Measurements from ENCODE around the gene CORO6.

Gene CORO6

DNA sequence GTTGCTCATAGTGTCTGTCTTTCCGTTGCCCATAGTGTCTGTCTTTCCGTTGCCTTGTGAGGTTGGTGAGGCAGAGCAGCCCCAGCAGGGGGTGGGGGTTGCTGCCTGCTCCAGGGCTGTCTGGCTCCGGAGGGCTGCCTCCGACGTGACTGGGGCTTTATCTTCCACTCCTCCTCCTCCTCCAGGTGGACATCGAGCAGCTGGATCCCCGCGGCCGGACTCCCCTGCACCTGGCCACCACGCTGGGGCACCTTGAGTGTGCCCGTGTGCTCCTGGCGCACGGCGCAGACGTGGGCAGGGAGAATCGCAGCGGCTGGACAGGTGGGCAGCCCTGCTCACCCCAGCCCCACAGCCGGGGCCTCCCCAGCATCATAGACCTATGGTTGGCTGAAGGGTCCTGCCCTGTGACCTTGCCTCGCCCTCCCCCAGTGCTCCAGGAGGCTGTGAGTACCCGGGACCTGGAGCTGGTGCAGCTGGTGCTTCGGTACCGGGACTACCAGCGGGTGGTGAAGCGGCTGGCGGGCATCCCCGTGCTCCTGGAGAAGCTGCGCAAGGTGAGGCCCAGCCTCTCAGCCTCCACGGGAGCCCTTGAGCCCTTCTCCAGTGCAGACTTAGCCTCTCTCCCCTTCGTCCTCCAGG is 15.0 kb downstream of the CORO6 start:
- H3K36me3 ChIP-seq (ENCODE audit: insufficient read depth, low read length) = no peaks in the 10 kb centered on the region; the same call in 1 of the 2 replicates

DNA sequence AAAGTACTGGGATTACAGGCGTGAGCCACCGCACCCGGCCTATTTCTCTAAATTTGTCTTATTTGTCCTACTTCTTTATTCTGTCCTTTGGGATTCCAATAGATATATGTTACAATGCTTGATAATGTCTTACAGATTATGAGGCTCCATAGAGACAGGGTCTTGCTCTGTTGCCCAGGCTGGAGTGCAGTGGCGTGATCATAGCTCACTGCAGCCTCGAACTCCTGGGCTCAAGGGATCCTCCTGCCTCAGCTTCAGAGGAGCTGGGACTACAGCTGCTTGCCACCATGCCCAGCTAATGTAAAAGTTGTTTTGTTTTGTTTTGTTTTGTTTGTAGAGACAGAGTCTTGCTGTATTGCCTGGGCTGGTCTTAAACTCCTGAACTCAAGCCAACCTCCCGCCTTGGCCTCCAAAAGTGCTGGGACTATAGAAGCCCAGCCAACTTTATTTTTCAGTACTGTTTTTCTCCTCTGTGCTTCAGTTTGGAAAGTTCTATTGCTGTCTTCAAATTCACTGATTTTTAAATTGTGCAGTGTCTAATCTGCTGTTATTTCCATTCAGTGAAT is 19.5 kb downstream of the CORO6 start:
- no peaks in the 10 kb centered on the region for H3K9me3 ChIP-seq (ENCODE audit: low read depth, low read length)
- TF ChIP-seq EZH2 (IDR thresholded peaks at IDR 0.05) (no peak), FOXP2 (optimal IDR thresholded peaks at IDR 0.05; ENCODE audit: control extremely low read depth, extremely low read length, insufficient read depth) (no peak), POLR2AphosphoS5 (IDR thresholded peaks at IDR 0.05; ENCODE audit: borderline replicate concordance, low read depth, low read length) (no peak)
- H3K4me3 ChIP-seq = no peak overlapping the region
- H3K36me3 ChIP-seq (ENCODE audit: insufficient read depth, low read length) = no peaks in the 10 kb centered on the region
- H3K27ac ChIP-seq = no peak overlapping the region
- no peak overlapping the region for H3K9ac ChIP-seq (ENCODE audit: insufficient read length)
- no peak for DNase-seq (ENCODE audit: low read depth, low spot score)

More for the DNA sequence above, 15.0 kb downstream of the CORO6 start:
- no peak for TF ChIP-seq EZH2 (IDR thresholded peaks at IDR 0.05)
- Histone ChIP-seq H3K9me3 (ENCODE audit: low read depth, low read length) (no peaks in the 10 kb centered on the region), H3K9ac (ENCODE audit: insufficient read length) (no peak overlapping the region), H3K4me3 (no peak overlapping the region), H3K27ac (no peak overlapping the region)
- no peak for DNase-seq (ENCODE audit: low read depth, low spot score)

DNA sequence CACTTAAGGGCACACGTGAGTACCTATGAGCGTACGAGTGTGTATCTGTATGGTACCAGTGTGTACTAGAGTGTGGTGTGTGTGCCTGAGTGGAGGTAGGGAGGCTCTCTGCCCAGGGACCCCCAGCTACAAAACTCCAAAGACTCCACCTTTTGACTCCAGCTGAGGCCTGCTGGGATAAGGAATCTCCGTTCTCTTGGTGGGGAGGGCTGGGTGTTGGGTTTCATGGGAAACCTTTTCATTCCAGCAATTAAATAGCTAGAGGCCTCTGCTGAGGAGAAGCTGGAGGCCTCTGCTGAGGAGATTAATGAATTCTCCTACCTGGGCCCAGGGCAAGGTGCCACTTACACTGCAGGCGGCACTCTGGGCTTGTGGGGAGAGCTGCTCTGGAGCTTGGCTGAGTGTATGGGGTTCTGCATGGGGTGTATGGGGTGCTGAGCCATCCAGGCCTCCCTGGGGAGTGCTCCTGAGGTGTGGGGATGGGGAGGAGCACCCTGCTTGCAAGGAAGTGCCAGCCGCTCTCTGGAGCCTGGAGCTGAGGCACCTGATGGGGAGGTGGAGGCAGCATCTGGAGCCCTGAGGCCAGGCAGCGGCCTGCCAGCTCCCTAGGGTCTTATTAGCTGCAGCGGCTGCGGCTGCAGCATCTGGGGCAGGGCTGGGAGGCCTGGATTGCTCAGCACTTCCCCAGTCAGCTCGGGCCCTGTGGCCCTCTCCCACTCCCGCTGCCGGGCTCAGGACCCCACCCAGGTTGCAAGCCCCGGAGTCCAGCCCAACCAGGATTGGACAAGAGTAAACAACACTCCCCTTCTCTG is 25.1 kb downstream of the CORO6 start:
- DNase-seq (ENCODE audit: low read depth, low spot score) = no peak

DNA sequence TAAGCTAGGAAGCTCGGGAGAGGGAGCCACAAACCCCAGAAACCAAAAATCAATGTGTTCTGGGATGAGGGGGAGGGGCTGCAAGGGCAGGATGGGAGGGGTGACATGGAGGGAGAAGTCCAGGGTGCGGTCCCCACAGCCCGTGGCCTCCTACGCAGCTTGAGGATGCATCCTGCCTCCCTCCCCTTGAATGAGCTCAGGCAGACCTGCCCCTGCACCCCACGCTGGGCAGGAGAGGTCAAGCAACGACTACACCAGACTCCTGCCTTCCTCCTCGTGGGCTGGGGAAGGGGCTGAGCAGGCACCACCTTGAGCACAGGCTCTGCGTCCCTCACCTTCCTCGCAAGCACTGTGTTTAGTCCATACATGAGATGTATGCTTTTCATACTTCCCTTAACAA is 25.9 kb downstream of the CORO6 start:
- Histone ChIP-seq H3K9ac (ENCODE audit: insufficient read length) (no peak overlapping the region), H3K36me3 (ENCODE audit: insufficient read depth, low read length) (no peaks in the 10 kb centered on the region), H3K9me3 (ENCODE audit: low read depth, low read length) (no peaks in the 10 kb centered on the region), H3K27ac (0 out of 2 replicates have a peak overlapping the region, but pooled peaks have one; percentile 54), H3K4me3 (no peak overlapping the region)
- TF ChIP-seq EZH2 (IDR thresholded peaks at IDR 0.05) (no peak), POLR2AphosphoS5 (IDR thresholded peaks at IDR 0.05; ENCODE audit: borderline replicate concordance, low read depth, low read length) (no peak), FOXP2 (optimal IDR thresholded peaks at IDR 0.05; ENCODE audit: control extremely low read depth, extremely low read length, insufficient read depth) (no peak)
- DNase-seq (ENCODE audit: low read depth, low spot score) = no peak

More for the DNA sequence above, 25.1 kb downstream of the CORO6 start:
- Histone ChIP-seq H3K36me3 (ENCODE audit: insufficient read depth, low read length) (no peaks in the 10 kb centered on the region), H3K4me3 (peak overlapping the region; percentile 36), H3K9ac (ENCODE audit: insufficient read length) (no peak overlapping the region), H3K27ac (0 out of 2 replicates have a peak overlapping the region, but pooled peaks have one; percentile 54), H3K9me3 (ENCODE audit: low read depth, low read length) (no peaks in the 10 kb centered on the region)
- no peak for TF ChIP-seq EZH2 (IDR thresholded peaks at IDR 0.05)
- no peak for TF ChIP-seq POLR2AphosphoS5 (IDR thresholded peaks at IDR 0.05; ENCODE audit: borderline replicate concordance, low read depth, low read length)
- TF ChIP-seq FOXP2 (optimal IDR thresholded peaks at IDR 0.05; ENCODE audit: control extremely low read depth, extremely low read length, insufficient read depth) = no peak

DNA sequence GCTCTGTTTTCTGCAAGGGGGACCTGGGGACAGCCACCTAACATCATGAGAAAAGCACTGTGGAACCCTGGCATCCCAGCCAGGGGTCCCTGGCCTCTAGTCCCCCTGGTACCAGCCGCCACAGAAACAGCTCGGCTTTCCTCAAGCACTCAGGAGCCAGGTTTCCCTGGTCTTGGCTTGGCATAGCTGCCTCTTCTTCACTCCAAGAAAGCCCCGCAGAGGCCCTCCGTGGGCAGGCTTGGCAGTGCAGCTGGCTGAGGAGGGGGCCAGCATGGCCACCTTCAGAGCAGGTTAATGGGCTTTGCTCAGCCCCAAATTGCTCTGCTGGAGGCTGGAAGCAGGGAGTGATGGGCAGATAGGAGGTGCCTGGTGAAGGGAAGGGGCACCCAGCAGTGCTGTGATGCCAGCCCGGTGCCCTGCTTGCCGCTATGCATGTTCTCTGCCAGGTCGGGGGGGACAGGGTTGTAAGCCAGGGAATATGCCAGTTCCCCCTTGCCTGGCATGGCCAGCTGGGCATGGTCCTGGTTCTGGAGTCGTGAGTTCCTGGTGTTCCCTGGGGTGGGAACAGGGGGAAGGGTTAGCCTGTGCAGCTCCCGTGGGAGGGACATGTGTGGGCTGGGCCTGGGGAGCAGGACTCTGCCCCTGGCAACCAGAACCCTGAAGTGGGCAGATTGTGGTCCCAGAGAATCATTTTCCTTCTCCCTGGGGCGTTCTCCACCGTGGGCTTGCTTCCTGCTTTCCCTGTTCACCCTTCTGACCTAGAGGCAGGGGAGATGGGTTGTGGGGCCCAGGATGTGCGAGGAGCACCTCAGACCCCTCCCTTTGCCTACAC is 26.6 kb downstream of the CORO6 start:
- TF ChIP-seq EZH2 (IDR thresholded peaks at IDR 0.05) = no peak
- TF ChIP-seq FOXP2 (optimal IDR thresholded peaks at IDR 0.05; ENCODE audit: control extremely low read depth, extremely low read length, insufficient read depth) = no peak
- no peak for TF ChIP-seq POLR2AphosphoS5 (IDR thresholded peaks at IDR 0.05; ENCODE audit: borderline replicate concordance, low read depth, low read length)
- Histone ChIP-seq H3K4me3 (no peak overlapping the region), H3K27ac (no peak overlapping the region), H3K9me3 (ENCODE audit: low read depth, low read length) (no peaks in the 10 kb centered on the region), H3K36me3 (ENCODE audit: insufficient read depth, low read length) (no peaks in the 10 kb centered on the region), H3K9ac (ENCODE audit: insufficient read length) (no peak overlapping the region)
- DNase-seq (ENCODE audit: low read depth, low spot score) = no peak

DNA sequence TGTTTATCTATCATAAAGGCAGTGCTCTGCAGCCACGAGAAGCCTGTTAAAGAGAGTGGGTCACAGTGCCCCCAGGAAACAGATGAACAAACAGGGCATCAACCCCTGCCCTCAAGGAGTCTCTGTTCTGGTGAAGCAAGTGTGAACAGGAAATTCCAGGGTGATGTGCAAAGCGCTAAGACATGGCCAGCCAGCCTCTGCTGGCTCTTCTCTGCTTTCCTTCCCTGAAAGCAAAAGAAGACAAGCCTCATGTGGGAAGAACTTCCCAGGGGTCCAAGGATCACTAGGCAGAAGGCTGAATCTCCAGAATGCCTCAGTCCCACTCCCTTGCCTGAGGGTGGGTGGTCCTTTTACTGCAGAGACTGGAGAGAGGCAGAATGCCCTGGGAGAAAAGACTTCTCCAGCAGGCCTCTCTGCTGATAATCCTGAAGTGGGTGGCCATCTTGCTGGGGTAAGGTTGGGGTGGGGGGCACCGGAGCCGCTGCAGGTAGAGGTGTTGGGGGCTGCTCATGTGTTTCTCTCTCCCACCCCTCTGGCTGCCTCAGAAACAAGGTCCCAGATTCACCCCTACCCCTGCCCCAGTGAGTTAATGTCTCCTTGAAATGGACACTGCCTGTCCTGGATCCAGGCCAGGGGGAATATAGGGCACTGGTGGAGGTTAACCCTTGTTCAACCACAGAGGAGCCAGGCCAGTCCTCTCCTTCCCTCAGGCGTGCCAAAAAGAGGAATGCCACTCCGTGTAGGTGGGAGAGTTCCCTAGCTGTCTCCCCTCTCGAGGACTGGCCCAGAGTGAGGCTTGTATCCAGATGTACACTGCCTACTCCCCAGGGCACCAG is 27.4 kb downstream of the CORO6 start:
- H3K27ac ChIP-seq = no peak overlapping the region
- H3K4me3 ChIP-seq = peak overlapping the region; percentile 85; the same call in 1 of the 2 replicates
- no peak overlapping the region for H3K9ac ChIP-seq (ENCODE audit: insufficient read length)
- H3K36me3 ChIP-seq (ENCODE audit: insufficient read depth, low read length) = no peaks in the 10 kb centered on the region
- DNase-seq (ENCODE audit: low read depth, low spot score) = no peak
- no peak for TF ChIP-seq FOXP2 (optimal IDR thresholded peaks at IDR 0.05; ENCODE audit: control extremely low read depth, extremely low read length, insufficient read depth)
- TF ChIP-seq POLR2AphosphoS5 (IDR thresholded peaks at IDR 0.05; ENCODE audit: borderline replicate concordance, low read depth, low read length) = no peak
- no peak for TF ChIP-seq EZH2 (IDR thresholded peaks at IDR 0.05)
- H3K9me3 ChIP-seq (ENCODE audit: low read depth, low read length) = no peaks in the 10 kb centered on the region

DNA sequence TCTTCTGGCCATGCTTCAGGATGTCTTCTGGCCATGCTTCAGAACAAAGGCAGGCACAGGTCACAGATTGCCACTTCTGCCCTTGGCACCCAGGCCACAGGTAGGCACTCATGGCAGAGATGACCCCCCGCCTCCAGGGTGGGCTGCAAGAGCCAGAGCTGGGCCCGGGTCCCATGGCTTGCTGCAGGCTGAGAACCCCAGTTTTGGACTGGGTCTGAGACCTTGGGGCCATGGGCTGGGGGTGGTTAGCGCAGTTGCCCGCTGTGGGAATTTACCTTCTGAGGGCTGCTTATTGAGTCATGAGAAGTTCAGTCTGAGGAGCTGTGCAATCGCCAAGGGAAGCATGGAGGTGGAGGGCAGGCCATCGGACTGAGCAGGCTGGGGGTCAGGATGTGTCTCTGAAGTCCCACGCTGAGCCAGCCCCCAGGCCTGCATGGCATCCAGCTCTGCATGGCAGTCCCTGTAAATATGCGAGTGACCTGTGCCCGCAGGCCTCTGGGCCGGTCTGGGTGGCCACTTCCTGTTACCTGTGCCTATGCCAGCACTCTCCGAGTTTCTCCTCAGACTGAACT is 28.1 kb downstream of the CORO6 start:
- no peaks in the 10 kb centered on the region for H3K9me3 ChIP-seq (ENCODE audit: low read depth, low read length)
- DNase-seq (ENCODE audit: low read depth, low spot score) = no peak
- H3K36me3 ChIP-seq (ENCODE audit: insufficient read depth, low read length) = no peaks in the 10 kb centered on the region
- no peak overlapping the region for H3K27ac ChIP-seq
- TF ChIP-seq FOXP2 (optimal IDR thresholded peaks at IDR 0.05; ENCODE audit: control extremely low read depth, extremely low read length, insufficient read depth) (no peak), EZH2 (IDR thresholded peaks at IDR 0.05) (no peak), POLR2AphosphoS5 (IDR thresholded peaks at IDR 0.05; ENCODE audit: borderline replicate concordance, low read depth, low read length) (no peak)
- no peak overlapping the region for H3K9ac ChIP-seq (ENCODE audit: insufficient read length)
- H3K4me3 ChIP-seq = peak overlapping the region; percentile 85
